GM19372 (cell line): ENCODE results near the gene BCL2L11.

Experiments
- ATAC-seq: cut with Tn5 transposase; IDR thresholded peaks from one replicate; pipeline ENCODE4 v1.9.1; 2021; ENCODE audit warnings: mild to moderate bottlenecking, low read depth, moderate library complexity; ENCODE audit not compliant: unreplicated experiment

Gene BCL2L11

GRCh38 chr2:111188681-111189080, 68.0 kb downstream of the BCL2L11 start:
- ATAC-seq = no peak

- no peak for ATAC-seq
Observed at GRCh38 chr2:111189106-111189505, 68.4 kb downstream of the BCL2L11 start.

- no peak for ATAC-seq
Observed at GRCh38 chr2:111190816-111191540, 70.3 kb downstream of the BCL2L11 start.

GRCh38 chr2:111191877-111192276, 71.2 kb downstream of the BCL2L11 start:
- no peak for ATAC-seq

GRCh38 chr2:111192776-111193368, 72.2 kb downstream of the BCL2L11 start:
- ATAC-seq = no peak

GRCh38 chr2:111194835-111195621, 74.3 kb downstream of the BCL2L11 start:
- peak; percentile 87 for ATAC-seq

GRCh38 chr2:111196435-111196834, 75.7 kb downstream of the BCL2L11 start:
- ATAC-seq = no peak

GRCh38 chr2:111198701-111199100, 78.0 kb downstream of the BCL2L11 start:
- ATAC-seq = no peak

GRCh38 chr2:111199840-111200239, 79.1 kb downstream of the BCL2L11 start:
- ATAC-seq = no peak

GRCh38 chr2:111200333-111200881, 79.7 kb downstream of the BCL2L11 start:
- ATAC-seq = no peak

GRCh38 chr2:111201214-111201613, 80.5 kb downstream of the BCL2L11 start:
- ATAC-seq = peak; percentile 64

- ATAC-seq = no peak
Observed at GRCh38 chr2:111202266-111203040, 81.7 kb downstream of the BCL2L11 start.

GRCh38 chr2:111204706-111205105, 84.0 kb downstream of the BCL2L11 start:
- no peak for ATAC-seq

GRCh38 chr2:111205774-111206173, 85.1 kb downstream of the BCL2L11 start:
- no peak for ATAC-seq

GRCh38 chr2:111207851-111208250, 87.1 kb downstream of the BCL2L11 start:
- no peak for ATAC-seq

- peak; percentile 13 for ATAC-seq
Observed at GRCh38 chr2:111208639-111209038, 87.9 kb downstream of the BCL2L11 start.

- ATAC-seq = peak; percentile 94
Observed at GRCh38 chr2:111209045-111209514, 88.4 kb downstream of the BCL2L11 start.

GRCh38 chr2:111210036-111210435, 89.3 kb downstream of the BCL2L11 start:
- ATAC-seq = no peak

GRCh38 chr2:111213877-111214276, 93.2 kb downstream of the BCL2L11 start:
- ATAC-seq = no peak
